ENCODE data around the gene SLC4A8.
A peak's percentile ranks its signal among the peaks of the same experiment; 100 is the strongest.
"Not testable (repeated sequence)": the region's sequence is repeated elsewhere in the genome, so short reads cannot be mapped to it uniquely, and the experiment has no call there.

The SLC4A8 gene

DNA sequence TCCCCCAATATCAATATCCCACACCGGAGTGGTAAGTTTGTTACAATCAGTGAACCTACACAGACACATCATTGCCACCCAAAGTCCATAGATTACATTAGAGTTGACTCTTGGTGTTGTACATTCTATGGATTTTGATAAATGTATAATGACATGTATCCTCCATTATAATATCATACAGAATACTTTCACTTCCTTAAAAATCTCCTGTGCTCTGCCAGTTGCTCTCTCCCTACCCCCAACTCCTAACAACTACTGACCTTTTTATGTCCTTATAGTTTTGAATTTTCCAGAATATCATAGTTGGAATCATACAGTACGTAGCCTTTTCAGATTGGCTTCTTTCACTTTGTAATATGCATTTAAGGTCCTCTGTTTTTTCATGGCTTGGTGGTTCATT, 48.4 kb downstream of the SLC4A8 start:
- Mint-ChIP-seq H3K4me1 (no peaks in the 10 kb centered on the region), H3K4me3 (no peak overlapping the region), H3K27ac (no peak overlapping the region), H3K9me3 (no peaks in the 10 kb centered on the region), H3K36me3 (no peaks in the 10 kb centered on the region)
- no peak for DNase-seq (ENCODE audit: low spot score in 2 of 2)
- no peak for ATAC-seq

DNA sequence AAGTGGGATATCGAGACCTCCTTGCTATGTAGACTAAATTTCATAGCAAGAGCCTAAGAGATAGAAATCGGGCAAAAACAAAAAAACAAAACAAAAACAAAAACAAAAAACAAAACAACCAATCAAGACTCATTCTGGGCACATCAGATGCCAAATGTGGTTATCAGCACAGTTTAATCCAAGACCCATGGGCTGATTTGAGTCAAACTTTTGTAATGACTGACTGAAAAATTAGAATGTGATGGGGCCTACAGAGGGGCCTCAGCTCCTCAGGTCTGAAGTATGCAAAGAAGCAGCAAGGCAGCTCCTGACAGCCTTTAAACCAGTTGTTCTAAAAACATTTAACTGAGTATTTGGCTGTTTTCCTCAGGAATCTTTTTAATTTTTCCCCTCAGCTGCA, 49.3 kb downstream of the SLC4A8 start:
- Mint-ChIP-seq H3K9me3 (no peaks in the 10 kb centered on the region), H3K4me3 (no peak overlapping the region), H3K27ac (no peak overlapping the region), H3K4me1 (no peaks in the 10 kb centered on the region), H3K36me3 (no peaks in the 10 kb centered on the region)
- DNase-seq (ENCODE audit: low spot score in 2 of 2) (no peak), ATAC-seq (peak; percentile 87)

DNA sequence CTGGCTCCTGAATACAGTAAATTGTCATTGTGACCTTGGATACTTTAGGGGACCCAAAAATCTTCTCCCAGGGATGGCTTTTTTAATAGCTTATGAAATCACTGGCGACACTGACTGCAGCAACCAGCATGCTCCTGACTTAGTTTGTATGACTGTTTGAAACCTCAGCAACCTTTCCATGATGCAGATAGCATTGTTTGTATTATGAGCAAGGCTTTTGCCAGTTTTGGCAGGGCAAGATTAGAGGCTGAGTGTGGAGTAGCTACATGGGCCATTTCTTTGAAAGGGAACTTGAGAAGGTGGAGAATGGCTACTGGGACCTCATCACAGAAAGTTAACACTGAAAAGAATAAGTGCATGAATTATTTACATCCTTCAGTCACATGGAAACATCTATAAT, 50.9 kb downstream of the SLC4A8 start:
- ATAC-seq (no peak), DNase-seq (ENCODE audit: low spot score in 2 of 2) (no peak)
- Mint-ChIP-seq H3K9me3 (no peaks in the 10 kb centered on the region), H3K36me3 (no peaks in the 10 kb centered on the region), H3K27ac (no peak overlapping the region), H3K4me1 (no peaks in the 10 kb centered on the region), H3K4me3 (no peak overlapping the region)

DNA sequence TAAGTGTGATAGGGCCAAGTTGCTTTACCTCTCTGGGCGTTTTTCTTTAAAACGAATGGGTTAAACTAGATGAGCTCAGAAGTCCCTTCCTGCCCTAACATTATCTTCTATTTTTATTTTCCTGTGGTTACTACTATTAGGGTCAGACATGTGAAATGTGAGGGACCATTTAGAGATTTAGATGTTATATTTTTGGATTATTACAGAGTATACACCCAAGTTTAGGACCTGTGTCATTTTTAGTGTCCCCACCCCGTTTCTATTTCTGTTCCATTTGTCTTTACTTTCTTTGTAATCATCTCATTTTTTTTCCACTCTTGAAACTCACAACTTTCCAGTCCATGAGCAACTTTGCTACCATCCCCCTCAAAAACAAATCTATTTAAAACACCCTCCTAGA, 56.3 kb downstream of the SLC4A8 start:
- Mint-ChIP-seq H3K9me3 (no peaks in the 10 kb centered on the region), H3K36me3 (no peaks in the 10 kb centered on the region), H3K4me1 (peaks cover 28% of the 10 kb centered on the region), H3K27ac (peak overlapping the region; percentile 11), H3K4me3 (no peak overlapping the region)
- ATAC-seq, result no peak
- DNase-seq (ENCODE audit: low spot score in 2 of 2), result no peak

DNA sequence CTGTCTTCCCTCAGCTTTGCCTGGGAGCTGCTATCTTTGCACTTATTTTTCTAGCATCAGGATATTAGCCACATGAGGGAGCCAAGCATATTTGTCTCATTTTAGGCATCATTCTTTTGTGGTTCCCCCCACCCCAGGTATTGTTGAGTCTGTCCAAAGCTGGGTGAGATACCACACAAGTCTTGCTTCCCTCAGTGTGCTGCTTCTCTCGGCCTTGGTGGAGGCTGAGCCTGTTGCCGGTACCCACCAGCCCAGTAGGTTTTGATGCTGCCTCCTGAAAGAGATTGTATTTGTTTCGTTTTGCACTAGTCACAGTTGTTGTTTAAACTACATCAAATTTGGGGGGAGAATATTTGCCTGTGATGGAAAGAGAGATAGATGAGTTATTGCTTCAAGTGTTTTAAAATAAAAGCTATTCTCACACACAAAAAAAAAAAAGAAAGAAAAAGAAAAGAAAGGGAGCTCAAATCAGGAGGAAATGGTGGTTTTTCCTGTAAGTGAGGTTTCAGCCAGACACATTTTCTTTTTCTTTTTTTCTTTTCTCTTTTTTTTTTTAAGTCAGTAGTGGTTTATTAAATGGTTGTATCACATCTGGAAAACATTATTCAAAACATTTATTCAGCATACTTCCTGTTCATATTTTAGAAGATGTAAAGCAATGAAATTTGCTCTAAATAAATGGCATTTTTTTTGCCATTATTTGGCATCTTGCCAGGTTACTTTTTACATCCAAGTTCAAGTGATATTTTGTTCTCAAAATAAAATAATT, 58.5 kb downstream of the SLC4A8 start:
- Mint-ChIP-seq H3K27ac (peak overlapping the region; percentile 87), H3K9me3 (no peaks in the 10 kb centered on the region), H3K36me3 (no peaks in the 10 kb centered on the region), H3K4me1 (peaks cover 28% of the 10 kb centered on the region), H3K4me3 (peak overlapping the region; percentile 62)
- ATAC-seq (peak; percentile 86), DNase-seq (ENCODE audit: low spot score in 2 of 2) (peak in 1 of 2 donors; percentile 56)

DNA sequence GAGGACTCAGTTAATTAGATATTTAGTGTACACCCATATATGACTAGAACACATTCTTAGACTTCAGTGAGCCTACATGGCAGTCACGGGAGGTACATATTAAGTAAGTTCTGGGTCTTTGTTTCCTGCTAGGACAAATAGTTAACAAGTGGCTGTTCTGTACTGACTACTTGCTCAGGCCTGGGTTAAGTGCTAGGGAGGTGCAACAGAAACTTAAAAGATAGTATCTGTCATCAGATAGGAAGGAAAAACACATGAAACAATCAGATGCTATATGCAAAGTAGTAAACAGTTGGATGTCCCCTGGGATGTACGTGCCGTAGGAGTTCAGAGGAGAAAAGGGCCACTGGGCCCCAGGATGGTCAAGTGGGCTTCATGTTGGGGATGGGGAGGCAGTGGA, 59.5 kb downstream of the SLC4A8 start:
- DNase-seq (ENCODE audit: low spot score in 2 of 2) (no peak), ATAC-seq (no peak)
- H3K36me3 Mint-ChIP-seq, result no peaks in the 10 kb centered on the region
- H3K4me3 Mint-ChIP-seq, result no peak overlapping the region
- no peaks in the 10 kb centered on the region for H3K9me3 Mint-ChIP-seq
- no peak overlapping the region for H3K27ac Mint-ChIP-seq
- peaks cover 28% of the 10 kb centered on the region for H3K4me1 Mint-ChIP-seq

DNA sequence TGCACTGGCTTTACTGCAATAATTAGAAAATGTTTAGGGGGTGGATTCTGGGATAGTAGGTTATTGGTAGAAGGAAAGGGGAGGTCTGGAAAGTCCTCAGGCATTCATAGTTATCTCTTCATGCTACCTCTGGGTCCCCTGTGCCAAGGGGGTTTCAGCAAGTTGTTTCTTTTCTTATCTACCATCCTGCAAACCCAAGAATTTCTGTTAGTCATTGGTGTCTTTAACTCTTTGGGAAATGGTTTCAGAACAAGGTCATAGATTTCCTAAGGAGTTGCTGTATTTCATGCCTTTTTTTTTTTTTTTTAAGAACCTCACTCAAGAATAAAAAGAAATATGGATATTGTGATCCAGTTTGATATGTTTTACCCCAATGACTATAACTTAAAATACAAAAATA, 63.6 kb downstream of the SLC4A8 start:
- Mint-ChIP-seq H3K4me1 (peaks cover 19% of the 10 kb centered on the region), H3K9me3 (no peaks in the 10 kb centered on the region), H3K36me3 (no peaks in the 10 kb centered on the region), H3K27ac (no peak overlapping the region), H3K4me3 (no peak overlapping the region)
- DNase-seq (ENCODE audit: low spot score in 2 of 2) (no peak), ATAC-seq (no peak)

DNA sequence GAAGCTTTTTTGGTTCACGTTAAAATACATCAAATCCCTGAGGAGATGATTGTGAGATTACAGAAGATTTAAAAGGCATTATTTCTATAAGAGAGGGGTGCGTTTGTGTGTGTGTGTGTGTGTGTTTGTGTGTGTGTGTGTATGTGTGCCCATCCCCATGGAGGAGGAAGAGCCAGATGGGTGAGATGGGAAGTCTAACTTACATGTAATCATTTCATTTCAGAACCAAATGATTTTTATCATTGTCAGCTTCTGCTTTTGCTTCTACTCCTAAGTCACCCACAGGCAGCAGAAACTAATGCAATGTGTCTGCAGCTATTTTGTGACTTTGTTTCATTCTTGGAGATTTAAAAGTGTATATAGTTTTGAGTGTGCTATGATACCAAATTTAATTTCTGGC, 68.7 kb downstream of the SLC4A8 start:
- ATAC-seq, result no peak
- Mint-ChIP-seq H3K4me3 (no peak overlapping the region), H3K36me3 (no peaks in the 10 kb centered on the region), H3K4me1 (no peaks in the 10 kb centered on the region), H3K27ac (no peak overlapping the region), H3K9me3 (no peaks in the 10 kb centered on the region)
- DNase-seq (ENCODE audit: low spot score in 2 of 2), result no peak

DNA sequence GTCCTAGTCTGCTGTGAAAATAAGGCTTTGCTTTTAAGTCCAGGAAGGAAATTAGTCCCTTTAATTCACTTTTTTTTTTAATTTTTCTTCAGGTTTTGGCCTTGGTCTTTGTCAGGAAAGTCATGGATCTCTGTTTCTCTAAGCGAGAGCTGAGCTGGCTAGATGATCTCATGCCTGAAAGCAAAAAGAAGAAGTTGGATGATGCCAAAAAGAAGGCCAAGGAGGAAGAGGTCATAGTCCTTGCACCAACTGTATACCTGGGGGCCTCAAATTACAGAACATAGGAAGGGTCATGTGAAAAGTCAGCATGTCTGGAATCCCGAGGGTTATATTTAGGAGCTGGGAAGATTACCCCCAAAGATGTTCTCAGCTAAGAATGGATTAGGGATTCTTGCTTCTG, 72.3 kb downstream of the SLC4A8 start:
- DNase-seq (ENCODE audit: low spot score in 2 of 2), result no peak
- Mint-ChIP-seq H3K9me3 (no peaks in the 10 kb centered on the region), H3K27ac (no peak overlapping the region), H3K4me3 (no peak overlapping the region), H3K36me3 (no peaks in the 10 kb centered on the region), H3K4me1 (no peaks in the 10 kb centered on the region)
- no peak for ATAC-seq

DNA sequence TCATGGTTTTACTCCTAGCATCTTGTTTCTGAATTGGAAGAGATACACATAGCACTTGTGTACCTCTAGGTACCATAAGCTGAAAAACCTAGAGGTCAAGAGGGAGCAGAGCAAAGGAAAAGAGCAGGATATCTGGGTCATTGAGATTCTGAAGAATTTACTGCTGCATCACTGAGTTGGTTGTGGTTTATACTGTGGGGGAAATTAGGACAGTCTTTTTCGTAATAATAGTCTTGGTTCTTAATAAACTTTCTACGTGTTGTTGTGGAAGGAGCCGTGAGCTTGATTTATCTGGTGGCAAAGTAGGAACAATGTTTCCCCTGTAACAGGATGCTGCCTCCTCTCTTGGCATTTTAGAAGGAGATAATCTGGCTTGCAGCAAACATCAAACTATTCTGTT, 80.2 kb downstream of the SLC4A8 start:
- no peak overlapping the region for H3K4me3 Mint-ChIP-seq
- DNase-seq (ENCODE audit: low spot score in 2 of 2), result no peak
- no peaks in the 10 kb centered on the region for H3K9me3 Mint-ChIP-seq
- no peak for ATAC-seq
- H3K27ac Mint-ChIP-seq, result no peak overlapping the region
- H3K4me1 Mint-ChIP-seq, result no peaks in the 10 kb centered on the region
- no peaks in the 10 kb centered on the region for H3K36me3 Mint-ChIP-seq

DNA sequence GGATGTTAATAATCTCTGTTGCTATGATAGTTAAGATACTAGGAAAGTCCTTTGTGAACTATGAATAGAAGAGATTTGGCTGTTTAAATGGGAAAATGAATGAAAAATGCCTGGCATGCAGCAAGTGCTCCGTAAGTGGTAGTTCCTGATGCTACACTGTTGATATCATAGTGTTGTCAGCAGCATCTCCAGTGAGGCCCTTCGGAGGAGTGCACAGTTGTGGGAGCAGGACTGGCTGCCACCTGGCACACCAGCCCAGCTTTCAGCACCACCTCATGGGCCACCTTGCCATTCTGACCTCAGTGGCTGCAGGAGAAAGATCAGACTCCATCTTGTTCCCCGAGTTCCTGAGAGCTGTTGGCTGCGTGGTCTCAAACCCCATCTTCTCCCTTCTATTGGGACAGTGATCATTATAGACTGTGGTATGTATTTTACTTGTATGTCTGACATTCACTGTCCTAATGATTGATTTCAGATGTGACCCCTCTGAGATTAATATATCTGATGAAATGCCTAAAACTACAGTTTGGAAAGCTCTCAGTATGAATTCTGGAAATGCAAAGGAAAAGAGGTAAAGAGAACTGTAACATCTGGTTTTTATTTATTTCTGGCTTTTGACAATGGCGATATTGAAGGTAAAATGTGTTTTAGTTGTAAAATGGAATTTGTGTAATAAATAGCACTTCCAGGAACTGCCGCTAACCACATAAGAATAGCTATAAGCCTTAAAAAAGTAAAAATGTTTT, 80.9 kb downstream of the SLC4A8 start:
- no peak for DNase-seq (ENCODE audit: low spot score in 2 of 2)
- no peak overlapping the region for H3K27ac Mint-ChIP-seq
- H3K4me3 Mint-ChIP-seq, result no peak overlapping the region
- H3K9me3 Mint-ChIP-seq, result no peaks in the 10 kb centered on the region
- H3K4me1 Mint-ChIP-seq, result no peaks in the 10 kb centered on the region
- ATAC-seq, result no peak
- H3K36me3 Mint-ChIP-seq, result no peaks in the 10 kb centered on the region

DNA sequence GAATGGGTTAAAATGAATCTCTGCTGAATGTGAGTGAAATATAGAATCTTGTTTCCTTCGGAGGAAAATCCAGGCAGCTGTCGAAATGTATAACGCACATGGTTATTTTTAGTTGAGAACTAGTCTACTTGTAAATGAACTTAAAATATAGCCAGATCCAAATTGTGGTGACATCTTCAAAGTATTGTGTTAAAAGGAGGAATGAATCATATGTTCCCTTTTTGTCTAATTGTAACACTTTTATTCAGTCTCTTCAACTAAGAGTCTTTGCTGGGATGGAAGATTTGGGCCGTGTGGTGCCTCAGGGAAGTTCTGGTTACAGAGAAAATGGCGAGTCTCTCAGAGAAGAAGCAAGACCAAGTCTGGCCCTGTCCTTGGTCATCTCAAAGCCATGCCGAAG, 82.5 kb downstream of the SLC4A8 start:
- no peaks in the 10 kb centered on the region for H3K36me3 Mint-ChIP-seq
- H3K27ac Mint-ChIP-seq, result no peak overlapping the region
- no peak overlapping the region for H3K4me3 Mint-ChIP-seq
- no peak for ATAC-seq
- no peaks in the 10 kb centered on the region for H3K9me3 Mint-ChIP-seq
- DNase-seq (ENCODE audit: low spot score in 2 of 2), result no peak
- no peaks in the 10 kb centered on the region for H3K4me1 Mint-ChIP-seq

DNA sequence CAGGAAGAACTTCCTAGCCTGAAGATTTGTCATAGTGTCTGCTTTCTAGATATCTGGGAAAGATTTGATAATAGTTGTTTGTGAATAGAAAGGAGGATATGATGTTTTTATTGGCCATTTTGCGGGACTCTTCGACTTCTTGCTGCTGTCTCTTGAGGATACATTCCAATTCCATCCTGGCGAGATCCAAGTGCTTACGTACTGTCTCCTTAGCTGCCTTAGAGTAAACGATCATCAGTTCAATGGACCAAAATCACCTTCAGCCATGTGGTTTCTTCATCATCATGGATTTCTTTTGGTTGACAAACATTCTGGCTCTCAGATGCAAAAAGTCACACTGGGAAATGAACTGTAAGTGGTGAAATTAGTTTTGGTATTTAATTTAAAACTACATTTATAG, 83.7 kb downstream of the SLC4A8 start:
- Mint-ChIP-seq H3K9me3 (no peaks in the 10 kb centered on the region), H3K27ac (no peak overlapping the region), H3K4me1 (no peaks in the 10 kb centered on the region), H3K4me3 (no peak overlapping the region), H3K36me3 (no peaks in the 10 kb centered on the region)
- DNase-seq (ENCODE audit: low spot score in 2 of 2) (no peak), ATAC-seq (no peak)

DNA sequence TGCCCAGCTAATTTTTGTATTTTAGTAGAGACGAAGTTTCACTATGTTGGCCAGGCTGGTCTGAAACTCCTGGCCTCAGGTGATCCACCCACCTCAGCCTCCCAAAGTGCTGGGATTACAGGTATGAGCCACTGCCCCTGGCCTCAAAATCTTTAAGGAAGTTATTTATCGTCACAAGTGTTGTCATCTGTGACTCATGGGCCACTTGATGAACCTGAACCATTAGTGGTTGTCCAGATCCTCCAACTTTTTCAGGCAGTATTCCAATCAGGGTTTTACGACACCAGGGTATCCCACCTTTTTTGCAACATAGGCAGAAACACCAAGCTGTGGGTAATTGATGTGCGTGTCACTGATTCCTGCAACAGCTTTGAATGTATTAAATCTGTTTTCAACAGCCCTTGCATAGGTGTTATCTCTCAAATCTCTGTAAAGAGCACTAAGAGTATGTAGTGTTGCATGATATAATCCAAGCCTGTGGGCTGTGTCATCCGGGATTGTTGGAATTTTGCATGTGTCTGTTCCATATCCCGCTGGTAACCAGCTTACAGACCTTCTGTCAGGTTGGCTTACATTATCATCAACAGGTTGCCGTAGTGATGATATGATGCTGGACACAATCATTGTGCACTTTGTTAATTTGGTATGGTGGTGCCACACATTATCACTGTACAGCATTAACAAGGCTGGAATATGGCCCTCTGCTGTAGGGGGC, 87.1 kb downstream of the SLC4A8 start:
- ATAC-seq (no peak), DNase-seq (ENCODE audit: low spot score in 2 of 2) (no peak)
- Mint-ChIP-seq H3K4me3 (no peak overlapping the region), H3K27ac (no peak overlapping the region), H3K4me1 (no peaks in the 10 kb centered on the region), H3K9me3 (no peaks in the 10 kb centered on the region), H3K36me3 (no peaks in the 10 kb centered on the region)

DNA sequence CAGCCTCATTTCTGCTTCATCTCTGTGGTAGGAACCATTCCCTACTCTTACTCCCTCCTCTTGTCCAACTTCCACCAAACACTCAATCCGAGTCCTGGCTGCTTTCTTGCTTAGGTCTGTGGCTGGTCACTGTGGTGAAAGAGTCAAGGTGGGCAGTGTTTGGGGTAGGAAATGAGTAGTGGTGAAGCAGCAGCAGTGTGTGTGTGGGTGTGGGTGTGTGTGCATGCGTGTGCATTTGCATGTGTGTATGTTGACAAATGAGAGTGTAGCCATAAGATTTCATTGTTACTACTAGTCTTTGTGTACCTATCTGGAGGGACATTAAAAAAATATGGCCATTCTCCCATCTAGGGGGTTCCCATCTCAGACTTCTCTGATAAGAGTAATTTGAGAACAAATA, 87.8 kb downstream of the SLC4A8 start:
- Mint-ChIP-seq H3K4me3 (no peak overlapping the region), H3K27ac (no peak overlapping the region), H3K36me3 (no peaks in the 10 kb centered on the region), H3K4me1 (no peaks in the 10 kb centered on the region), H3K9me3 (no peaks in the 10 kb centered on the region)
- ATAC-seq, result peak; percentile 42
- no peak for DNase-seq (ENCODE audit: low spot score in 2 of 2)

DNA sequence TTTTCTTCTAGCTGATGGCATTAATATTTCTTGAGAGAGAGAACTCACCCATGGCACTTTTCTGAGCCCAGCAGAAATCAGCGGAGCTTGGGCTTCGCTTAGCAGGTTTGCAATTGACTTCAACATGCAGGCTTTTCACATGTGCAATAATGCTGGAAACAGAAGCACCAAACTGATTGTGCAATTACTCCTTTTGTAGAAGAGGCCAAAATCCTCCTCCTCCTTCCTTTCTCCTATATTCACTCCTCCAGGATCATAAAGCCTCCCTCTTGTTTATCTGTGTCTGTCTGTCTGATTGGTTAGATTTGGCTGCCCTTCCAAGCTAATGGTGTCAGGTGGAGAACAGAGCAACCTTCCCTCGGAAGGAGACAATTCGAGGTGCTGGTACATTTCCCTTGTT, 90.4 kb downstream of the SLC4A8 start:
- not testable (repeated sequence) for H3K27ac Mint-ChIP-seq; H3K36me3 Mint-ChIP-seq; DNase-seq (ENCODE audit: low spot score in 2 of 2); H3K4me3 Mint-ChIP-seq; H3K9me3 Mint-ChIP-seq; H3K4me1 Mint-ChIP-seq; ATAC-seq
